NCI-H774 (cell line): Measurements from ENCODE around the gene GEMIN5.
"Not testable (repeated sequence)": the region's sequence is repeated elsewhere in the genome, so short reads cannot be mapped to it uniquely, and the experiment has no call there.

Experiments used
- DNase-seq: peaks from one replicate; lab custom pipeline; 2025; lab: John Stamatoyannopoulos, UW

Gene GEMIN5, protein sequence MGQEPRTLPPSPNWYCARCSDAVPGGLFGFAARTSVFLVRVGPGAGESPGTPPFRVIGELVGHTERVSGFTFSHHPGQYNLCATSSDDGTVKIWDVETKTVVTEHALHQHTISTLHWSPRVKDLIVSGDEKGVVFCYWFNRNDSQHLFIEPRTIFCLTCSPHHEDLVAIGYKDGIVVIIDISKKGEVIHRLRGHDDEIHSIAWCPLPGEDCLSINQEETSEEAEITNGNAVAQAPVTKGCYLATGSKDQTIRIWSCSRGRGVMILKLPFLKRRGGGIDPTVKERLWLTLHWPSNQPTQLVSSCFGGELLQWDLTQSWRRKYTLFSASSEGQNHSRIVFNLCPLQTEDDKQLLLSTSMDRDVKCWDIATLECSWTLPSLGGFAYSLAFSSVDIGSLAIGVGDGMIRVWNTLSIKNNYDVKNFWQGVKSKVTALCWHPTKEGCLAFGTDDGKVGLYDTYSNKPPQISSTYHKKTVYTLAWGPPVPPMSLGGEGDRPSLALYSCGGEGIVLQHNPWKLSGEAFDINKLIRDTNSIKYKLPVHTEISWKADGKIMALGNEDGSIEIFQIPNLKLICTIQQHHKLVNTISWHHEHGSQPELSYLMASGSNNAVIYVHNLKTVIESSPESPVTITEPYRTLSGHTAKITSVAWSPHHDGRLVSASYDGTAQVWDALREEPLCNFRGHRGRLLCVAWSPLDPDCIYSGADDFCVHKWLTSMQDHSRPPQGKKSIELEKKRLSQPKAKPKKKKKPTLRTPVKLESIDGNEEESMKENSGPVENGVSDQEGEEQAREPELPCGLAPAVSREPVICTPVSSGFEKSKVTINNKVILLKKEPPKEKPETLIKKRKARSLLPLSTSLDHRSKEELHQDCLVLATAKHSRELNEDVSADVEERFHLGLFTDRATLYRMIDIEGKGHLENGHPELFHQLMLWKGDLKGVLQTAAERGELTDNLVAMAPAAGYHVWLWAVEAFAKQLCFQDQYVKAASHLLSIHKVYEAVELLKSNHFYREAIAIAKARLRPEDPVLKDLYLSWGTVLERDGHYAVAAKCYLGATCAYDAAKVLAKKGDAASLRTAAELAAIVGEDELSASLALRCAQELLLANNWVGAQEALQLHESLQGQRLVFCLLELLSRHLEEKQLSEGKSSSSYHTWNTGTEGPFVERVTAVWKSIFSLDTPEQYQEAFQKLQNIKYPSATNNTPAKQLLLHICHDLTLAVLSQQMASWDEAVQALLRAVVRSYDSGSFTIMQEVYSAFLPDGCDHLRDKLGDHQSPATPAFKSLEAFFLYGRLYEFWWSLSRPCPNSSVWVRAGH (N-terminal part only)

DNA sequence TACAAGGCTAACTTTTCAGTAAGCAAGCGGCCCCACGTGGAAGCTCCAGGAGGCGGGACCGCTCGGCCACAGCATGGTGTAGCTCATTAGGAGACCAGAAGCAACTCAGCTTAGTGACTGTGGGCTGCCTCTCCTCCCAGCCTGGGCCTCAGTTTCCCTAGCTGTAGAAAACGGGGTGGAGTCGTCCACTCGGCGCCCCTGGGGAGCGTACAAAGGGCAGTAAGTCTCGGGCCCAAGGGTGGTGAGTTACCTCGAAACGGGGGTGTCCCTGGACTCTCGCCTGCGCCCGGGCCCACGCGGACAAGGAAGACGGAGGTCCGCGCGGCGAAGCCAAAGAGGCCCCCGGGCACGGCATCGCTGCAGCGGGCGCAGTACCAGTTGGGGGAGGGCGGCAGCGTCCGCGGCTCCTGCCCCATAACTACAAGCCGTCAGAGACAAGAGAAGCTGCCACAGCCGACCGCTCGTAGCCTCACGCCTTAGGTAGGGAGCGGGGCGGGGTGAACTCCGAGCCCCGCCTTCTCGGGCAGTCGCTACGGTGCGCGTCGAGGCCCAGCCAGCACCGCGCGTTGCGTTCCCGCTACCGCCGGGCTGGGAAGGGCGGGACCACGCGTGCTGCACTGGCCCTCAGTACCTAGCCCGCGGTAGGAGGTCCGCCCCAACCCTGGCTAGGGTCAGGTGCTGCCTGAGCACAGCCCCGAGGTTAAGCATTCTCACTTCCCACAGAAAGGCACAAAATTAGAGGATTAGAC is at the start of gene GEMIN5:
TSS of gene GEMIN5 (minus strand) at position 494 of the 749 bp plus-strand sequence. CDS start at position 416, 78 bp downstream.
- peak; percentile 88 for DNase-seq

DNA sequence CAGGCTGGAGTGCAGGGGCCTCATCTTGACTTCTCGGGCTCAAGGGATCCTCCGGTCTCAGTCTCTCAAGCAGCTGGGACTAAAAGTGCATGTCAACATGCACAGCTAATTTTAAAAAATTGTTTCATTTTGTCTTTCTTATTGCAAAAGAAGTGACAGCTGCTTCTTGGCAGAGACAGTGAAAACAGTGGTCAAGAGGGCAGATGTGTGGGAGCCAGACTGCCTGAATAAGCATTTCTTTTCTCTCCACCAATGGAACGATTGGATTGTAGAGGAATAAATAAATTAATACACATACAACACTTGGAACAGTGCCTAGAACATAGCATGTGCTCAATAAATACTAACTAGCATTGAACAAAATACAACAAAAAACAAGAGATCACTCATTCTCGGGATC is 48.1 kb upstream of the GEMIN5 start:
- DNase-seq = no peak

DNA sequence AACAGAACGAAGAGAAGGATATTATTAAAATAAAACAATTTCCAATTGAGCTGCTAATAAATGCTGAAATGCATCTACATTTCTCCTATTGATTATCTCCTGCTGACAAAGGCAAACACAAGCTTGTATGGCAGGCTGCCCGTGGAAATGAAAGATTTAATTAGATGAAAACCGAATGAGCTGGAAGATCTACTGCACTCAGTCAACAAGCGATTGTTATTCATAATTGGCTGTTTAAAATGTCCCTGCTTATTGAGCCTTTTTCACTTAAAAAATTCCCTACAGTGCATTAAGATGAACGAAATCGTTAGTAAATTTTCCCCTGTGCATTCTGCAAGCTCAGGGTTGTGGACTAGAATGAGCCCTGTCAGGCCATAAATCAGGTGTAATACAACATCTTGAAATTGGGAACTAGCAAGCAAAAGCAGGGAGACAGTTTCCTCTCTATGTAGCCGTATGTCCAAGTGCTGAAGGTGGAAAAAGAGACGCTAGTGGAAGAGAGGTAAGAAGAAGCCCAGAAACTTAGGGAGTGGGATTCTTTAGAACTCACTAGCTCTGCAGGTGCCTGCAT is 47.0 kb upstream of the GEMIN5 start:
- DNase-seq = no peak

DNA sequence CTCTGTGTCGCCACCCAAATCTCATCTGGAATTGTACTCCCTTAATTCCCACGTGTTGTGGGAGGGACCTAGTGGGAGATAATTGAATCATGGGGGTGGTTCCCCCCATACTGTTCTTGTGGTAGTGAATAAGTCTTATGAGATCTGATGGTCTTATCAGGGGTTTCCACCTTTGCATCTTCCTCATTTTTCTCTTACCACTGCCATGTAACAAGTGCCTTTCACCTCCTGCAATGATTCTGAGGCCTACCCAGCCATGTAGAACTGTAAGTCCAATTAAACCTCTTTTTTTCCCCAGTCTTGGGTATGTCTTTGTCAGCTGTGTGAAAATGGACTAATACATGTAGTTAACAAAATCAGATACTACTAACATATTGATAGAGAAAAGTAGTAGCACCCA is 40.3 kb upstream of the GEMIN5 start:
- not testable (repeated sequence) for DNase-seq

DNA sequence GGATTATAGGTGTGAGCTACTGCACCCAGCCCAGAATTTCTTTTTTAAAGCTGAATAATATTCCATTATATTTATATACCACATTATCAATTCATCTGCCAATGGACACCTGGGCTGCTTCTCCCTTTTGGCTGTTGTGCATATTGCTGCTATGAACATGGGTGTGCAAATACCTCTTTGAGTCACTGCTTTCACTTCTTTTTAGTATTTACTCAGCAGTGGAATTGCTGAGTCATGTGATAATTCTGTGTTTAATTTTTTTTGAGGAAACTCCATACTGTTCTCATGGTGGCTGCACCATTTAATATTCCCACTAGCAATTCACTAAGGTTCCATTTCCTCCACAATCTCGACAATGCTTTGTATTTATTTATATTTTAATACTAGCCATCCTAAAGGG is 39.4 kb upstream of the GEMIN5 start:
- DNase-seq = no peak

DNA sequence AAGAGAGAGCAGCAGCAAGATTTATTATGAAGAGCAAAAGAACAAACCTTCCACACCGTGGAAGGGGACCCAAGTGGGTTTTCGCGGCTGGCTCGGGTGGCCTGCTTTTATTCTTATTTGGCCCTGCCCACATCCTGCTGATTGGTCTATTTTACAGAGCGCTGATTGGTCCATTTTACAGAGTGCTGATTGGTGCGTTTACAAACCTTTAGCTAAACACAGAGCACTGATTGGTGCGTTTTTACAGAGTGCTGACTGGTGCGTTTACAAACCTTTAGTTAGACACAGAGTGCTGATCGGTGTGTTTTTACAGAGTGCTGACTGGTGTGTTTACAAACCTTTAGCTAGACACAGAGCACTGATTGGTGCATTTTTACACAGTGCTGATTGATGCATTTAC is 38.1 kb upstream of the GEMIN5 start:
- not testable (repeated sequence) for DNase-seq

DNA sequence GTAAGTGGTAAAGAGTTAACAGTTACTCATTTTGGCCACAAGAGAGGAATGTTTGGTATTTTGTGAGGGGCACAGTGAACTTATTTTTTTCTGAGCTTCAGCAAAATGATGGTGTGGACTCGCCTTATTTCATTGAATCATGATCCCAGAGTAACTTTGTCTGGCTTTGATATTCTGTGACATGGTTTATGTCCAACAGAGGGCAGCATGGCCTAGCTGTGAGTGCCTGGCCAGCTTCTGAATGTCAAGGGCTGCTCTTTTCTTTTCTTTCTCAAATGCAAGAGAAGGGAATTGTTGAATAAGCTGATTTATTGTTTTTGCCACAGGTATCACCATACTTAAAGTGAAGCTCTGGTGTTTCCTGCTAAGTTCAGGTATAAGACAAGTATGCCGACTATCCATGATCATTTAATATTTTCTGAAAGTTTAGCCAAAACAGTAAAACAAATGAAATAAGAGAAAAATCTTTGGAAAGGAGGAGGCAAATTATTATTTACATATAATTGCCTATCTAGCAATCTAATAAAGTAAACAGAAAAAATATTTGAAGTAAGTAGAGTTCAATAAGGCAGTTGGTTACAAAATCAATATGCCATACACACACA is 34.6 kb upstream of the GEMIN5 start:
- peak; percentile 47 for DNase-seq

DNA sequence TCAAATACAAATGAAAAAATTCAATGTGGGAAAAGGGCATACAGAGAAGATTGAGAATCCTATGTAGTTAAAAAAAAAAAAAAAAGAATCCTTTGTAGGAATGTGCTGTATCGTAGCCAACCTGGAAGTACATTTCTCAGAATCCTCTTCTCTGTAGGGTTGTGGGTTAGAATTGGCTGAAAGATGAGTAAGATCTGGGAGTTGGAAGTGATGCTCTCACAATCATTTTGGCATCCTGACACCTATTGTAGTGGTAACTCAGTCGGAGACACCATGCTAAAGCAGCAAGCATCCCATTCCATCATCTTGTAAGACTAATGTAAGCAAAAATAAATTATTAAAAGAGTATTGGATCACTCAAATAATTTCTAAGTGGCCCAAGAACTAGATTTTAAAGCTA is 33.5 kb upstream of the GEMIN5 start:
- DNase-seq = no peak

DNA sequence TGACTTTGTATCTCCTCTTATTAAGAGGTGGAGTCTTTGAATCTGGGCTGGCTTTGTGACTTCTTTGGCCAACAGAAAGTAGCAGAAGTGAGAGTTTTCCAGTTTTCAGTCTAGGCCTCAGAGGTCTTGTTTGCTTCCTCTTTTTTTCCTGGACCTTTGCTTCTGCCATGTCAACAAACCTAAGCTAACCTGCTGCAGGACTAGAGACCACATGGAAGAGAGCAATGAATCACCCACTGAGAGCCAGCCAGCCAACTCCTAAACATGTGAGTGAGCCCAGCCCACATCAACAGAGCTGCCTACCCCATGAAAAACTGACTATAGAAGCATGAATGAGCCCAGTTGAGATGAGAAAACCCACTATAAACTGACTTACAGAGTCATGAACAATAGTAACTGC is 32.7 kb upstream of the GEMIN5 start:
- DNase-seq = no peak

DNA sequence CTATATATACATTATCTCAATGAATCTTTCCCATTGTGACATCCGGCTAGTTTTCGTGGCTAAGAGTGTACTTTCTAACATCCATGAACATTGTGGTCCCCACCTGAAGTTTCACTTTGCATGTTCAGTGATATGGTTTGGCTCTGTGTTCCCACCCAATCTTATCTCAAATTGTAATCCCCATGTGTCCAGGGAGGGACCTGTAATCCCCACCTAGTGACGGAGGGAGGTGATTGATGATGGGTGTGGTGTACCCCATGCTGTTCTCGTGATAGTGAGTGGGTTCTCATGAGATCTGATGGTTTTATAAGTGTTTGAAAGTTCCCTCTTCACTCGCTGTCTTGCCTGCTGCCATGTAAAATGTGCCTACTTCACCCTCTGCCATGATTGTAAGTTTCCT is 30.9 kb upstream of the GEMIN5 start:
- DNase-seq = no peak

DNA sequence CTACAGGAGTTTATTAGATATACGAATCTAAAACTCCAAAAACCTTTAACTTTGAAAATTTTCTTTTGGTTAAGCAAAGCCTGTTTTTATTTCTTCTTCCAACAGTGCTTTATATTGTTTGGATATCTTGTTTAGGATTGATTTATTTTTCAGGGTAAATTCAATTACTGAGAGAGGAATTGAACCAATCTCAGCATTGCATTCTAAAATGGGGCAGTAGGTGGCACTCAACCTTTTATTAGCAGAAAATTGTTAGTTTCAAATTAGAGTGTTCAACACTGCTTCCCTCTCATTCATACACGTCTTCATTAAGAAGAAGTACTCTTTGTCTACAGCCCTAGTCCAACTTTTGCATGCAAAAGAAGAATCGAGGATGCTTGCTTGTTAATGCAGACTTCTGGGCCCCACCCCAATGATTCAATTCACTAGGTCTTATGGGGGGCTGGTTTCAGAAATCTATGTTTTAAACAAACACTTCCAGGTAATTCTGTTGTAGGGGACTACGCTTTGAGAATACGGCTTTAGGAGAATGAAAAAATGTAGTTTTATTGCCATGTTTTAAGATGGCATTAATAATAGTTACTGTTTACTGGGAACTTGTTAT is 29.5 kb upstream of the GEMIN5 start:
- DNase-seq = no peak

DNA sequence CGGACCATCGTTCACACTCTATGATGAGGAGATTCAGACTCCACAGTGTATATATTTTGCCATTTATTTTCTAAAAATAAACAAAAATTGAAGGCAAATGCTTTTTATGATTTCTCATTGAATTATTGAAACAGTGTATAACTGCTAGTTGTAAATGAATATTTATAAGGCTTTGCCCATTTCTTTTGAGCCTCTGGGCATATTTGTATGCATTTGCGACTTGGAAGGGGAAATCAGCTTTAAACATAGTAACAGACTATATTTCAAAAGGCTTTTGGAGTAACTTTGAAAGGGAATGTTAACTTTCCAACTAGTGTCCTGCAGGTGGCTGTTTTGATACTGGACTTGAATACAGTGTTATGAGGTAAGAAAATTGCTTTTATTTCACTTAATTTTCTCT is 28.9 kb upstream of the GEMIN5 start:
- no peak for DNase-seq

DNA sequence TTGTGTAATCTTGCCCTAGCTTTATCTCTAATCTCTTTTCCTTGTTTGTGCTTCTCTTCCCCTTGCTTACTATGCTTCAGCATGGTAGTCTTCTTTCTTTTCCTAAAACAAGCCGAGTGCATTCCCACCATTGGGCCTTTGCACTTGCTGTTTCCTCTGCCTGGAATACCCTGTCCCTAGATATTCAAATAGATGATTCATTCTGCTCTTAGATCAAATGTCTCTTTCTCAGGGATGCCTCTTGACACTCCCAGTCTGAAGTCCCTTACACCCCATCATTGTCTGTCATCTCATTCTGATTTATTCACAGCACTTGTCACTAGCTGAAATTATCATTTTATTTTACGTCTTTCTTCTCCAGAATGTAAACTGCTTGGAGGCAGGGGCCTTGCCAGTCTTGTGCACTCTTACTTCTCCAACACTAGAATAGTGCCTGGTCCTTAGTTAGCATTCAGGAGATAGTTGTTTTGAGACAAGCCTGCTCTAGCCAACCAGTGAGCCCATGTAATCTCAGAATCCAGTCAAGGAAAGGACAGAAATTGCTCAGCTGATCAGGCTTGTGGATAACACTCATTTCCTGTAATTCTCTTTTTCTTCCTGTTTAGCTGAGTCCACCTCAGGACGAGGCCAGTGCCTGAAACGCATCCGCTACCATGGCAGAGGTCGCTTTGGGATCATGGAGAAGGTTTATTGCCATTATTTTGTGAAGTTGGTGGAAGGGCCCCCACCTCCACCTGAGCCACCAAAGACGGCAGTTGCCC is 28.2 kb upstream of the GEMIN5 start:
- DNase-seq = no peak

DNA sequence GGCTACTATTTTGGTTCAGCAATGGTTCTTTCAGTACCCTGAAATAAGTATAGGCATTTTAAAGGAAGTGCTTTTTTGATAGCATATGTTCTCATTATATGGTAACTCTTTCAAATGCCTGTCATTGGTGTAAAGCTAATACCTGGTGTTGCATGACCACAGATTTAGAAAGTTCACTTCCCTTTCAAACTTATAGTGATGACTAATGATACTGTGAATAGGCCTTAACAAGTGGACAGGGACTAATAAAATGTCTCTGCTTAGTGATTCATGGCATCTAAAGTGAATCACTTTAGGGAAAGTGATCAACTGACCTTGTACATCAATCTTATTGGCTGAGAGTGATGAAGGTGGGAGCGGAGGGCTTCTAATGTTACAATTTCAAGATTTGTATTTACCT is 24.5 kb upstream of the GEMIN5 start:
- no peak for DNase-seq

DNA sequence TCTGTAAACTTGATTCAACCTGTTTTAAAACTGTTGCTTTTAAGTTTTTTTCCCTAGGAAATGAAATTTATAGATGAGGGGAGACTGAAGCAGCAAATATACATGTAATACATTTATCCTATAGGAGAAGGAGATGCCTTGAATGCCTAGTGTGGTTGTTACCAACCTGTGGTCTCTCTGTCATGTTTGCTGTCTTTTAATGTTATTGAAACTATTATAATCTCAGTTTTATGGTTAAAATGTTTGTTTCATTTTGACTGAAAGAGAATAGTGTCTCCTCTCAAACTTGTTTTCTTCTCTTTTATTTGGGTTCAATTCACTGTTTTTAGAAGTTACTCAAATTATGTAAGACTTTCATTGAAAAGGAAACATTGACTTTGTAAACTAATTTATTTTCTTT is 18.7 kb upstream of the GEMIN5 start:
- no peak for DNase-seq

DNA sequence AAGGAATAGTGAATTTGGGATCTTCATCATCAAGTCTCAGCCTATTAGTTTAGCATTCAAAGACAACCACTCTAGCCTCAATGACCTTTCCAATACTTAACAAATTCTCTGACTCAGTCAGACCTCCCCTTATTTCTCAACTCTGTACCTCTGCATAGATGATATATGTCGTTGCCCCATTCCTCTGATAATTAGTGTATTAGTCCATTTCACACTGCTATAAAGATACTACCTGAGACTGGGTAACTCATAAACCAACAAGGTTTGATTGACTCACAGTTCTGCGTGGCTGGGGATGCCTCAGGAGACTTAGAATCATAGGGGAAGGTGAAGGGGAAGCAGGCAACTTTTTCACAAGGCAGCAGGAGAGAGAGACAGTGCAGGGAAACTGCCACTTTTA is 11.8 kb upstream of the GEMIN5 start:
- DNase-seq = no peak

DNA sequence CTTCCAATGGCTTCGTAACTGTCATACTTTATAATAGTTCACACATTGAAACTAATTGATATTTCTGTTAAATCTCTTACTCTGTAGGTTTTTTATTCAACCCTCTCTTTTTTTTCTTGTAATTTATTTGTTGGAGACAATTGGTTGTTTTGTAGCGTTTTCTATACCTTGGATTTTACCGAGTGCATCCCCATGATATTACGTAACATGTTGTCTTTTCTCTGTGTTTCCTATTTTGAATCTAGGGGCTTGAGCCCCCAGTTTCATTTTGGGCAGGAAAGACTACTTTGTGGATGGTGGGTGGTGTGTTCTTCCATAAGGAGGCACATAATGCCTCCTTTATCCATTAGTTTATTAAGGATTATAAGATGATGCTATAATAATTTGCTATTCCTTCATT is 10.3 kb upstream of the GEMIN5 start:
- DNase-seq = no peak

DNA sequence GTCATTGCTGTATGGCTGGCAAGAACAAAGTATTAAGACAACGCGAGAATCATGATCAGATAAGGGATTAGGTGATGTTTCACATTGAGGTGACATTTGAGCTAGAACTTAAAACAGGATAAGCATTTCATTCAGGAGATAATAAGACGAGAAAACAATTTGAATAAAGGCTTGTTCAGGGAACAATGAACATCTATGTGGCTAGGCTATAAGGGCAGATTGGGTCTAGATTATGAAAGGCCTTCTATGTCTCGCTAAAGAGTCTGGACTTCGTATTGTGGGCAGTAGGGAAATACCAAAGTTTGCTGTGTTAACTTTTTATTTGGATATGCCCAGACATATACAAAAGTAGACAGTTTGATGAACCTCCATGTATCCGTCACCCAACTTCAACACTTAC is 9.8 kb upstream of the GEMIN5 start:
- no peak for DNase-seq

DNA sequence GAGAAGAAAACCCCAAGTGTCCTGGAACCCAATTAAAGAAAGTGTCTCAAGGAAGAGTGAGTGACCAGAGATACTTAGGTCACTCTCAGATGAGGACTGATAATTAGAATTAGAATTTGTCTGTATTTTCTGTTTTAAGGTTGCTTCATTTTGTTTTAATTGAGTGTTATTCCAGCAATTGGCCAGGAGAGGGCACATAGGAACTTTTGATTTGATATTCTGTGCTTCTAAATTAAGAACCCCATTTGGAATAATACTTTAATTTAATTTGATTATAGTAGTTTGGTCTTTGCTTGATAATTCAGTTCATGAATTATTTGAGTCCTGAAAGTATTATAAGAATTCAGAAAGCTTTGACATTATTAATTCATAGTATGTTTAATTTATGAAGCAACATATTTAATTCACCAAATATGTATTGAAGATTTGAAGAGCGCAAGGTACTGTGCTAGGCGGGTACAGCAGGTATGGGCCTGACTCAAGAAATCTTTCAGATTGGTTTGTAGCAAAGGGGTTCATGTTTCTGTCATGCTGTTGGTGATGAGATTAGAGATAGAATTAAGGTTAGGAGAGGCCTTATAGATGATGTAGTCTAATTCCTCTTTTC is 7.8 kb upstream of the GEMIN5 start:
- no peak for DNase-seq
